OCI-M2 (cell line): ENCODE data around the gene MYOC.
A peak's percentile ranks its signal among the peaks of the same experiment; 100 is the strongest.
"Not testable (repeated sequence)": the region's sequence is repeated elsewhere in the genome, so short reads cannot be mapped to it uniquely, and the experiment has no call there.

Experiments used
- DNase-seq: peaks from one replicate; lab custom pipeline; 2025; ENCODE audit not compliant: unreplicated experiment; lab: John Stamatoyannopoulos, UW

The MYOC gene

GRCh38 chr1:171654201-171654941, 1.9 kb upstream of the MYOC start:
- DNase-seq: no peak

GRCh38 chr1:171653796-171654195, 1.3 kb upstream of the MYOC start:
- no peak for DNase-seq

DNA sequence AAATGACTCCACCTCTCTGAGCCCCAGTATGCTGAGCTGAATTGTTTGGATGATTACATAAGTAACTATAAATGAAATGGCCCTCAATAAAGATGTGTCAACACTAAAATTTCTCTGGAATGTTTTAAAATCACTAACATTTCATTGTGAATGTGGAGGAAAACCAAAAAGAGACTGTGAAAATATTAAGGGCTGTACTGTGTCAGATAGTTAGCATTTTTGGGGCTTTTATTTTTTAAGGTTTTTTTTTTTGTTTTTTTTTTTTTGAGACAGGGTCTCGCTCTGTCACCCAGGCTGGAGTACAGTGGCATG, 6.3 kb downstream of the MYOC start:
- DNase-seq: no peak

GRCh38 chr1:171645553-171646248, 6.8 kb downstream of the MYOC start:
- DNase-seq: no peak

DNA sequence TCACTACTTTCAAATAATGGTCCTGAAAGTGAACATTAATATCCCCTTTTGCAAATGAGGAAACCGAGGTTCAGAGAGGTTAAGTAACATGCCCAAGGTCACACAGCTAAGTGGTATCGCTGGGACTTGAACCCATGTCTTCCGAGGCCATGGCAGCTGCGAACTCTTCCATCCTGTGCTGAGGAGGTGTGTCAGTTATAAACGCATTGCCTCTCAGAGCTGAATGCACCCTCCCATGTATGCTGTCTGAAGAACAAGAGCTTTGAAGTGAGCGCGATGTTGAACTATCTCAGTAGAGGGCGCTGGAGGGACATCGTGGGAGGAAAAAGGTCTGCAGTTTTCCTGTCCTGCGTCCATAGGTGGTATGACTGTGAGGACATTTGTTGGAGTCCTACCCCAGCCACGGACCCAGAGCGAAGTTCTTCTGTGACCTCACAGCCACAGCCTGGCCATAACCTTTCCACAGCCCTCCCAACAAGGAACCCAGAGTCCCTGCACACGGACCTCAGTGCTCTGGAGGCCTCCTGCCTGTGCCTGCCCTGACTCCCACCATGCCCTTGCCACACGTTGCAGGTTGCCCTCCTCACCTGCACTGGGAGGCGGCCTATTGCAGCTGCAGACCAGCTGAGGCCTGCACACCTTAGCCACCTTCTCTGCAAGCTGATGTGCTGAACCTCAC, 7.5 kb downstream of the MYOC start:
- DNase-seq: peak; percentile 56

DNA sequence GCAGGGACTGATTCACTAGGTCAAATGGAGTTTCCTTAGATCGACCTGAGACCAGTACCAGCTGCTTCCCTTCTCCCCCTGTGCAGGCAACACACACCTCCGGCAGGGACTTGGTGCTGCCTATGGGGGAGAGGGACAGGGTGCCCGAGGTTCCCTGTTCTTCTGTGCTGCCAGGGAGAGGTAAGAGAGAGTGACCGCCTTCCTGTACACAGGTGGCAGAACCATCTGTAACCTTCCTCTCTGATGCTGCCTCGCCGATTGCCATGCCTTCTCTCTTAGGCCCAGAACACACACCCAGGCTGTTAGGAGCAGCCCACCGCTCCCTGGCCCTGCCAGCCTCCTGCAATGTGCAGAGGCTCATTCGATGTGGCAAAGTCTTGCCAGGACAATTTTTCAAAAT, 9.3 kb downstream of the MYOC start:
- DNase-seq: no peak

GRCh38 chr1:171642197-171642596, 10.3 kb downstream of the MYOC start:
- DNase-seq: no peak

DNA sequence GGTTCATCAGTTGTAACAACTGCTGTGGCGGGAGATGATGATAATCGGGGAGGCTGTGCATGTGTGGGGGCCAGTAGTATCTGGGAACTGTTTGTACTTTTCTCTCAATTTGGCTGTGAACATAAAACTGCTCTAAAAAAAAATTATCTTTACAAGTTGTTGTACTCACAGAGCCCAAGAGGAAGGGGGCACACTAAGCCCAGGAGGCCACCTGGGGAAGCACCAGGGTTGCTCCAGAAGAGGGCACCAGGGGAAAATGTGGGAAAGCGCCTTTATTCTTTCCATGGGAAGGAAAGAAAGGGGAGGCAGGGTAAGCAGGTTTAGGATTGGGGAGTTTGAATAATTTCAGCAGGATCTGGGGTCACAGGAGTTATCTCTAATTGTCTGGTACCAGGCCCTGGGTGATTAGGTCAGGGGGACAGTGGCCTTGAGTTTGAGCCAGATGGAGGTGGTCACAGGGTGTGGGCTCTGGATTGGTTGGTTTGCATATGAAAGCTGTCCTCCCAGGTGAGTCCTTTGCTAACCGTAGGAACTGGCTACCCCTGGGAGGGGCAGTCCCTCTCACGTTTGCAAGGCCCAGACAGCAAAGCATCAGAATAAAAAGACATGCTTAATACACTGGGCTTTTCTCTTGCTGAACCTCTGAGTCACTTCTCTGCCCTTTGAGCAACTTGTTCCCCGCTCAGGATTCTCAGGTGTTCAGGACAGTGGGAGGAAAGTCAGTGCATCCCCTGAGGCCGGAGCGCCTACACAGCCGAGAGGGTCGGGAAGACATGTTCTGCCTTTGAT, 11.2 kb downstream of the MYOC start:
- DNase-seq: no peak

- no peak for DNase-seq
Observed at GRCh38 chr1:171640225-171640624, 12.3 kb downstream of the MYOC start.

- no peak for DNase-seq
Observed at GRCh38 chr1:171637928-171638576, 14.4 kb downstream of the MYOC start.

- DNase-seq: no peak
Observed at GRCh38 chr1:171636141-171636540, 16.3 kb downstream of the MYOC start.

DNA sequence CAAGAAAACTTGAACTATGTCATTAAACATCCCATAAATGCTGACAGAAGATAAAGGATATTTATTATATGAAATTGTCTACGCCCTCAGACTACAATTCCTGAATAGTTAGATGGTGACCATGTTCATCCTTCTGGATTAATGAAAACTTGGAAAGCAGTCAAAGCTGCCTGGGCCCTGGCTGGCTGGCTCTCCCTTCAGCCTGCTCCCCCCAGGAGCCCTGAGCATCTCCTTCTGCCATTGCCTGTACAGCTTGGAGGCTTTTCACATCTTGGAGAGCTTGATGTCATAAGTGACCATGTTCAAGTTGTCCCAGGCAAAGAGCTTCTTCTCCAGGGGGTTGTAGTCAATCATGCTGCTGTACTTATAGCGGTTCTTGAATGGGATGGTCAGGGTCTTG, 16.8 kb downstream of the MYOC start:
- DNase-seq: no peak

DNA sequence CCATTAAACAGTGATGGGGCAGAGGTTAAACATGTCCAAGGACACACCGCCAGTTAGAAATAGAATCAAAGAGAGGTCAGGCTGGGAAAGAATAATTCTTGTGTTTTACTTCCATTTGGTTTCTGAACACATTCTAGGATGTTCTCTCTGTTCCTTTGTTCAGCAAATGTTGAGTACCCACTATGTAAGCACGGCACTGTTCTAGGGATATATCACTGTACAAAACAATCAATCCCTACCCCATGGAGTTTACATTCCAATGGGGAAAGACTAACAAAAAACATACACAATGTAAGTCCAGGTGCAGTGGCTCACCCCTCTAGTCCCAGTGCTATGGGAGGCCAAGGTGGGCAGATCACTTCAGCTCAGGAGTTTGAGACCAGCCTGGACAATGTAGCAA, 24.3 kb downstream of the MYOC start:
- DNase-seq: no peak

GRCh38 chr1:171627020-171627419, 25.5 kb downstream of the MYOC start:
- DNase-seq: no peak

DNA sequence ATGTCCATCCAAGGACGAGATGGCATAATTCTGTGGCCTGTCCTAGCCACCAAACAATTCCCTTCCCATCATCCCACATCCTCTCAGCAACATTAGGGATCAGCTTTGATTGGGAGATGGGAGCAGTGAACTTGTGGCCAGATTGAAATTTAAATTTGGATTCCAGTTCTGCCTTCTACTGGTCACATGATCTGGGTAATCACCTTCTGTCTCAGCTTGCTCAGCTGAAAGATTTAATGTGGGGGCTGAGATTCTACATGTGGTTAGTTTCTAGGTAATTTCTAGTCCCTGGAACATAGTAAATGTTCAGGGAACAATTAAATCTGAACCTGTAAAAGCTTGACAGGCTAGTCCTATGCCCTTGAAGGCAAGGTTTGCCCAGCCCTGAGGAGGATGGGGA, 27.3 kb downstream of the MYOC start:
- DNase-seq: no peak

DNA sequence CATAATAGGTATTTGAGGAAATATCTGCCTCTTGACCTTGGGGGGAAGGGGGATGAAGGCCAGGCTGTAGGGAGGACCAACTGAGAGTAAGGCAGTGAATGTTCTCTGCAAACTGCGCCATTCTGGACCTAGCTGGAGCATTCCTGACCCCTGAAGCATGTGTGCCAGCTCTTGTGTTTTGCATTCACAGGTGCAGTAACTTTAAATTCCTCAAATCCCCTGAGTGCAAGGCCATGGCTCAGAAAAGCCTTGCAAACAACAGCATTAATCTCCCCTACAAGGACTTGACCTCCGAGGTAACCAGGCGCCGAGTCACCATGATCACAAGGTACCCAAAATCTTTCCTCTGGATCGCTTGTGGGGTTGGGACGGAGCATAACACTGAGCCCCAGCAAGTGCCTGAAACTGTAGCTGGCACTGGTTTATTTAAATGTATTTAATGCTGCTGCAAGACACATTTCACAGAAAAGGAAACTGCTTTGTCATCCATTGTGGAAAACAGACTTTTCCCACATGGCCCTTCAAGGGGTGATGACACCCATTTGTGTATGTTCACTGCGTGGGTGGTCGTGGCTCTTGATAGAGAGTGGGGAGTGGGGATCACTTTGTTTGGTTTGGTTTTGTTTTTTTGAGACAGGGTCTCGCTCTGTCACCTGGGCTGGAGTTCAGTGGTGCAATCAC, 28.7 kb downstream of the MYOC start:
- no peak for DNase-seq

DNA sequence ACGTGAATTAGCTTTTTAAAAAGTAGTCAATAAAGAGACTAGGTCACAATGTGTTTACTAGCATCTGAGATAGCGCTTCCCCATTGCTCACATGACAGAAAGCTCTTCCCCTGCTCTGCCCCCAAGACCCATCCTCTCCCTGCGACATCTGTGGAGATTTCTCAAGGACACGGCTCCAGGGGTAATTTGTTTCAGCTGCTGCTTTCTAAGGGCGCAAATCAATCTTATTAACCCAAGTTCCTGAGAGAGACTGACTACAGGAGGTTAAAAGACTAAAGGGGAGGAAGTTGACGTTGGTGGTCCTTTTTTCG, 30.4 kb downstream of the MYOC start, which contains the start of gene MYOCOS:
Gene MYOCOS, plus strand, starts transcription at position 92 of the 311 bp plus-strand sequence. CDS start 1,641 bp downstream, outside the sequence.
- no peak for DNase-seq

- no peak for DNase-seq
Observed at GRCh38 chr1:171616586-171616985, 35.9 kb downstream of the MYOC start.

GRCh38 chr1:171615122-171615906, 37.2 kb downstream of the MYOC start:
- DNase-seq: not testable (repeated sequence)

GRCh38 chr1:171613282-171613681, 39.2 kb downstream of the MYOC start:
- no peak for DNase-seq
